ENCODE measurements around the gene CHD3. TPM values are rescaled to one million over a fixed set of nuclear protein-coding genes. Genes with fewer than 3 reads are reported as not detected.
A peak's percentile ranks its signal among the peaks of the same experiment; 100 is the strongest.

Gene CHD3
- total RNA-seq, 2 donors from 2014 or later = 80.6 to 171 TPM

DNA sequence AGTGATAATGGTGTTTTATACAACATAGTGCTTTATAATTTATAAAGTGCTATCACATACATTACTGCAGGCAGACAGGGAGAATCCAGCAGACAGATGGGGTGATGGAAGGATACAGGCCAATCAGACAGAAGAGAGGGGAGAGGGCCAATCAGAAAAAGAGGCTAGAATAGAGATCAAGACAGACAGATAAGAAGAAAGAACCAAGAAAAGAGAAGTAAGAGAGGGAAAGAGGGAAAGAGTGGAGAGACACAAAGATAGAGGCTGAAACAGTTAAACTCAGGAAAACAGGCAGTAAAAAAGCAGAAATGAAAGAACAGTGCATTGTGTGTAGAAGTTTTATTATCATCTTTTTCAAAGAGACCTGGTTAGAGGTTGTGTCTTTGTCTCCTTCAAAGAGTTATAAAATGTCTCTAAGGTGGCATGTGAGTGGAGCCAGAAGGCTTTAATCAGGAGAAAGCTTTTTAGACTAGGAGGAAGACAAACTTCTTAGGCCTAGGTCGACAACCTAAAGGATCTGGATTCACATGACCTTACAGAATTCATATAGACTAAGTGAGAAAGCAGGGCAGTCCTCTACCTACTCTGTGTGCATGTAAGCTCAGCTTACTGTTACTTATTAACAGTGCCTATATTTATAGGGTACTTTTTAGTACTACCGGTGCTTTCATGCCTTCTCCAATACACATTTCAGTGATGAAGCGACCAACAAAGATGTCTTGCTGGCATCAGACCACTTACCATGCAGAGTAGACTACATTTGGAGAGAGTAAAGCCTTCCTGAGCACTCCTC, 8.3 kb upstream of the CHD3 start:
- ATAC-seq (ENCODE audit: insufficient number of reproducible peaks, low FRiP score, low read depth) (no peak), DNase-seq (ENCODE audit: low spot score) (no peak)
- no peaks in the 10 kb centered on the region for H3K36me3 ChIP-seq
- peaks cover 3 to 31% of the 10 kb centered on the region in 2 donors for H3K4me1 ChIP-seq (ENCODE audit: control insufficient read depth in 1 of 2, low read depth in 2 of 2)
- H3K27me3 ChIP-seq (replicated peaks; ENCODE audit: insufficient read depth) = no peaks in the 10 kb centered on the region
- H3K4me3 ChIP-seq = no peak overlapping the region
- TF ChIP-seq, protein P1, sequence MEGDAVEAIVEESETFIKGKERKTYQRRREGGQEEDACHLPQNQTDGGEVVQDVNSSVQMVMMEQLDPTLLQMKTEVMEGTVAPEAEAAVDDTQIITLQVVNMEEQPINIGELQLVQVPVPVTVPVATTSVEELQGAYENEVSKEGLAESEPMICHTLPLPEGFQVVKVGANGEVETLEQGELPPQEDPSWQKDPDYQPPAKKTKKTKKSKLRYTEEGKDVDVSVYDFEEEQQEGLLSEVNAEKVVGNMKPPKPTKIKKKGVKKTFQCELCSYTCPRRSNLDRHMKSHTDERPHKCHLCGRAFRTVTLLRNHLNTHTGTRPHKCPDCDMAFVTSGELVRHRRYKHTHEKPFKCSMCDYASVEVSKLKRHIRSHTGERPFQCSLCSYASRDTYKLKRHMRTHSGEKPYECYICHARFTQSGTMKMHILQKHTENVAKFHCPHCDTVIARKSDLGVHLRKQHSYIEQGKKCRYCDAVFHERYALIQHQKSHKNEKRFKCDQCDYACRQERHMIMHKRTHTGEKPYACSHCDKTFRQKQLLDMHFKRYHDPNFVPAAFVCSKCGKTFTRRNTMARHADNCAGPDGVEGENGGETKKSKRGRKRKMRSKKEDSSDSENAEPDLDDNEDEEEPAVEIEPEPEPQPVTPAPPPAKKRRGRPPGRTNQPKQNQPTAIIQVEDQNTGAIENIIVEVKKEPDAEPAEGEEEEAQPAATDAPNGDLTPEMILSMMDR (IDR thresholded peaks at IDR 0.05) = no peak
- H3K27ac ChIP-seq = no peak overlapping the region
- no peaks in the 10 kb centered on the region for H3K9me3 ChIP-seq

DNA sequence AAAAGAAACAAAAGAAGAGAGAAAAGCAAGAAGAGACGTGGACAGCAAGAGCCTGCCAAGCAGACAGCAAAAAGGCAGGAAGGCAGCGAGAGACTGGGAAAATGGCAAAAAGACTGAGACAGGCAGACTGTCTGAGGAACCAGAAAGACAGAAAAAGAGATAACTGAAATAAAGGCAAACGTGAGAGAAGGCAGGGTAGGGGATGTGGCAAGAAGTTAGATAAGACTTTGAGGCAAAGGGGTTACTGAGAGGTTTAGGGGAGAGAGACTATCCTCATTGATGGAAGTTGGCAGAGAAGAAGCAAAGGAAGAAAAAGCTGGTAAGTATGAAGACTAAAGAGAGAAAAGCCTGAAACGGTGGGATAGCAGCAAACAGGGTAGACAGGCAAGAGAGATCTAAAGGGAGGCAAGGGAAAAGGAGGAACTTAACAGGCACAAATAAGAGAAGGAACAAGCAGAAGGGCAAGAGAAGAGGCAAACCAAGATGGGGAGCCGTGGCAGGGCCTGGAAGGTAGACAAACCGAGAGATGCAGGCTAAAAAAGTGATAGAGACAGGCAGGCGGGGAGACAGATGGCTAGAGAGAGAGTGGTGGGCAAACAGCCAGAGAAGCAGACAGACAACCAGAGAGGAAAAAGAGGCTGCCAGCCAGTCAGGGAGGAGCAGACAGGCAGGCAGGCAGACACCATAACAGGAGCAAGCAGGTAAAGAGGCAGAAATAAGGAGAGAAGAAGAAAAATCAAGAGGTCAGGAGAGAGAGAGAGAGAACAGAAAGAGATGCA, 7.1 kb upstream of the CHD3 start:
- H3K27me3 ChIP-seq (replicated peaks; ENCODE audit: insufficient read depth) = no peaks in the 10 kb centered on the region
- H3K27ac ChIP-seq = no peak overlapping the region
- peaks cover 7 to 38% of the 10 kb centered on the region in 2 donors for H3K4me1 ChIP-seq (ENCODE audit: control insufficient read depth in 1 of 2, low read depth in 2 of 2)
- DNase-seq (ENCODE audit: low spot score) (no peak), ATAC-seq (ENCODE audit: insufficient number of reproducible peaks, low FRiP score, low read depth) (no peak)
- H3K36me3 ChIP-seq = no peaks in the 10 kb centered on the region
- no peak overlapping the region for H3K4me3 ChIP-seq
- TF ChIP-seq, protein P1 (IDR thresholded peaks at IDR 0.05) = no peak
- H3K9me3 ChIP-seq = no peaks in the 10 kb centered on the region

- no peak for ATAC-seq (ENCODE audit: insufficient number of reproducible peaks, low FRiP score, low read depth)
- no peak overlapping the region for H3K27ac ChIP-seq
Observed at GRCh38 chr17:7882068-7882467, 6.5 kb upstream of the CHD3 start.

GRCh38 chr17:7882629-7883028, 6.0 kb upstream of the CHD3 start:
- Histone ChIP-seq H3K4me1 (ENCODE audit: control insufficient read depth in 1 of 2, low read depth in 2 of 2) (peaks cover 12 to 43% of the 10 kb centered on the region in 2 donors), H3K4me3 (no peak overlapping the region), H3K9me3 (no peaks in the 10 kb centered on the region), H3K27ac (no peak overlapping the region), H3K36me3 (no peaks in the 10 kb centered on the region), H3K27me3 (replicated peaks; ENCODE audit: insufficient read depth) (no peaks in the 10 kb centered on the region)
- ATAC-seq (ENCODE audit: insufficient number of reproducible peaks, low FRiP score, low read depth) (no peak), DNase-seq (ENCODE audit: low spot score) (no peak)
- TF ChIP-seq, protein P1 (IDR thresholded peaks at IDR 0.05) = no peak

More at GRCh38 chr17:7882068-7882467, 6.5 kb upstream of the CHD3 start:
- H3K4me1 ChIP-seq (ENCODE audit: control insufficient read depth in 1 of 2, low read depth in 2 of 2) = peaks cover 12 to 43% of the 10 kb centered on the region in 2 donors
- TF ChIP-seq, protein P1 (IDR thresholded peaks at IDR 0.05) = no peak
- no peaks in the 10 kb centered on the region for H3K9me3 ChIP-seq
- H3K4me3 ChIP-seq = no peak overlapping the region
- DNase-seq (ENCODE audit: low spot score) = no peak
- no peaks in the 10 kb centered on the region for H3K36me3 ChIP-seq
- H3K27me3 ChIP-seq (replicated peaks; ENCODE audit: insufficient read depth) = no peaks in the 10 kb centered on the region

GRCh38 chr17:7883781-7884386, 4.7 kb upstream of the CHD3 start:
- H3K4me1 ChIP-seq (ENCODE audit: control insufficient read depth in 1 of 2, low read depth in 2 of 2) = peaks cover 23 to 55% of the 10 kb centered on the region in 2 donors

More at GRCh38 chr17:7883781-7884386, 4.7 kb upstream of the CHD3 start:
- Histone ChIP-seq H3K27ac (peak overlapping the region in 1 of 2 donors; percentile 33), H3K9me3 (no peaks in the 10 kb centered on the region), H3K4me3 (peak overlapping the region; percentile 59), H3K27me3 (replicated peaks; ENCODE audit: insufficient read depth) (no peaks in the 10 kb centered on the region), H3K36me3 (no peaks in the 10 kb centered on the region)
- DNase-seq (ENCODE audit: low spot score) (no peak), ATAC-seq (ENCODE audit: insufficient number of reproducible peaks, low FRiP score, low read depth) (no peak)
- TF ChIP-seq, protein P1 (IDR thresholded peaks at IDR 0.05) = no peak
